GM18873 (cell line): ENCODE measurements around the gene MROH2A.

ENCODE experiments used
- ATAC-seq: cut with Tn5 transposase; IDR thresholded peaks from one replicate; pipeline ENCODE4 v1.9.1; 2021; ENCODE audit warnings: mild to moderate bottlenecking, moderate library complexity, moderate number of reproducible peaks; ENCODE audit not compliant: unreplicated experiment, low FRiP score

Gene MROH2A

GRCh38 chr2:233764264-233764663 is 13.9 kb upstream of the MROH2A start:
- ATAC-seq, result no peak

- no peak for ATAC-seq
Observed at GRCh38 chr2:233764761-233765160, 13.4 kb upstream of the MROH2A start.

- ATAC-seq, result no peak
Observed at GRCh38 chr2:233766416-233766815, 11.7 kb upstream of the MROH2A start.

- ATAC-seq, result no peak
Observed at GRCh38 chr2:233768076-233768475, 10.1 kb upstream of the MROH2A start.

- ATAC-seq, result no peak
Observed at GRCh38 chr2:233769260-233769659, 8.9 kb upstream of the MROH2A start.

- ATAC-seq, result no peak
Observed at GRCh38 chr2:233772153-233772552, 6.0 kb upstream of the MROH2A start.

- no peak for ATAC-seq
Observed at GRCh38 chr2:233772583-233772982, 5.5 kb upstream of the MROH2A start.

GRCh38 chr2:233773854-233774253 is 4.3 kb upstream of the MROH2A start:
- no peak for ATAC-seq

GRCh38 chr2:233775414-233775813 is 2.7 kb upstream of the MROH2A start:
- ATAC-seq, result no peak

- ATAC-seq, result no peak
Observed at GRCh38 chr2:233779722-233780121, 1.6 kb downstream of the MROH2A start.

GRCh38 chr2:233780771-233781170 is 2.6 kb downstream of the MROH2A start:
- ATAC-seq, result no peak

- no peak for ATAC-seq
Observed at GRCh38 chr2:233789554-233789953, 11.4 kb downstream of the MROH2A start.

GRCh38 chr2:233791151-233791882 is 13.2 kb downstream of the MROH2A start:
- ATAC-seq, result no peak

- ATAC-seq, result no peak
Observed at GRCh38 chr2:233791883-233792329, 13.8 kb downstream of the MROH2A start.

GRCh38 chr2:233792720-233793119 is 14.6 kb downstream of the MROH2A start:
- ATAC-seq, result no peak

GRCh38 chr2:233793465-233794127 is 15.5 kb downstream of the MROH2A start:
- ATAC-seq, result no peak

- no peak for ATAC-seq
Observed at GRCh38 chr2:233794128-233794658, 16.1 kb downstream of the MROH2A start.

- no peak for ATAC-seq
Observed at GRCh38 chr2:233795735-233796171, 17.6 kb downstream of the MROH2A start.

- ATAC-seq, result no peak
Observed at GRCh38 chr2:233796254-233796653, 18.1 kb downstream of the MROH2A start.

GRCh38 chr2:233798335-233799086 is 20.4 kb downstream of the MROH2A start:
- ATAC-seq, result no peak

GRCh38 chr2:233799087-233799665 is 21.0 kb downstream of the MROH2A start:
- no peak for ATAC-seq
